Thyroid gland (tissue), 4 donors: ENCODE data around the gene LRP2BP.

Source experiments
- CTCF ChIP-seq, 6 experiments: fragments of 200-600 bp in 3 of 6; fragments of 450-650 bp in 3 of 6; sonication (generic) in 3 of 6; IDR thresholded peaks; one replicate each; pipeline ENCODE4 v1.5.1; 2016 to 2019; ENCODE audit warnings: antibody characterized with exemption in 6 of 6, mild to moderate bottlenecking in 2 of 6, inconsistent platforms in 1 of 6, moderate library complexity in 1 of 6
- POLR2A ChIP-seq, 2 donors: fragments of 450-650 bp; IDR thresholded peaks; one replicate each; pipeline ENCODE4 v1.6.1; 2017; ENCODE audit warnings: antibody characterized with exemption in 2 of 2, mild to moderate bottlenecking in 2 of 2, moderate library complexity in 1 of 2

DNA sequence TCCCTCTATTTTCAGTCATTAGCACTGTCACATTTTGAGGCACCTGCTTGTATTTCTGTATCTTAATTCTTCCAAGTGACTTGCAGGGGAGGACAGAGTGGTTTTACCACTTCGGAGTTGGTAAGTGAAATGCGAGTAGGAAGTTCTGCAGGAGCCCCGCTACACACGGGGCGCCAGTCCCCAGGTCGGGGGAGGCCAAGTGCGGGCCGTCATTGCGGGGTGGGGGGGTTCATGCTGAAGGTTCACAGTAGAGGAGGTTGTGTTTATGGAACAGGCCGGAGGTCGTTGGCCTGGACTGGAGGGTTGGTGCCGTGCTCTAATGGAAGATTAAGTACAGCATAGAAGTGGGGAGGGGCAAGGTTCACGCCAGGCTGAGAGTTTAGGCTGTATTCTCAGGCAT, 44.0 kb downstream of the LRP2BP start:
- no peak for TF ChIP-seq CTCF (IDR thresholded peaks at IDR 0.05)
- no peak for TF ChIP-seq POLR2A (IDR thresholded peaks at IDR 0.05)
